GM21737 (cell line): Measurements from ENCODE around the gene ZIC1.

Source experiments
- ATAC-seq: cut with Tn5 transposase; IDR thresholded peaks from one replicate; pipeline ENCODE4 v1.9.1; 2021; ENCODE audit warnings: mild to moderate bottlenecking, moderate library complexity; ENCODE audit not compliant: unreplicated experiment

The ZIC1 gene

DNA sequence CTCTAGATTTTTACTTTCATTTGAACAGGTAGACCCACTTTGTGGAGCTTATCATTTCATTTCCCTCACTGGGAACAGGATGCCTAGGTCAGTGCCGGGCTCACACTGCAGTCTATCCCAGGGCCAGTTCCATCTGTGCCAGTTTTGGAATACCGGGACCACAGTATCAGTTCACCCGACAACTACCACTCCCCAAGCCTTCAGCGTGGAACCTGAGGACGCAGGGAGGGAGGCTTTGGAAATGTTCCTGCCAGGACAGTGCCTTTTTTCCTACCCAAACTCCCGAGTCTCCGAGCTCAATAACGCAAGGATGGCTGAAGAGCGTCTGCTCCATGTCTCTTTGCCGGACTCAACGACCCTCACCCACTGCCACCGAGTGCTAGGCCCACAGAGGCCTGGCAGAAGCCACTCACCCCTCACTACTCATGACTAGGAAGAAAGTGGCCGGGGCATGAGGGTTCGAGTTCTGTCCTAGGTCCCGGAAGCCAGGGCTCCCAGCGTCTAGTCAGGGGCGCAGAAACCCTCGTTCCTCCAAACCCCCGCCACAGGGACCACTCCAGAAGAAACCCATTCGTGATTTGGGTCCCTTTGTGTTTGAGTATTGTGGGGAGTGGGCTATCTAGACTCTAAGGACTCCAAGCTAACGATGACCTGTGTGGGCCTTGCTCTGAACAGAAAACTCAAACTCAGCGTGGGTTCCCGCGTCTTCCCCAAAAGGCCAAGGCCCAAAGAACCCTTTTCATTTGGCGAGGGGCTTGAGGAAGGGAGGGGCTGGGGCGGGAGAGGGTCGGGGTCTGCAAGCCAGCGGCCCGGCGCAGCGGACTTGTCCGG is 11.4 kb downstream of the ZIC1 start:
- ATAC-seq, result no peak

DNA sequence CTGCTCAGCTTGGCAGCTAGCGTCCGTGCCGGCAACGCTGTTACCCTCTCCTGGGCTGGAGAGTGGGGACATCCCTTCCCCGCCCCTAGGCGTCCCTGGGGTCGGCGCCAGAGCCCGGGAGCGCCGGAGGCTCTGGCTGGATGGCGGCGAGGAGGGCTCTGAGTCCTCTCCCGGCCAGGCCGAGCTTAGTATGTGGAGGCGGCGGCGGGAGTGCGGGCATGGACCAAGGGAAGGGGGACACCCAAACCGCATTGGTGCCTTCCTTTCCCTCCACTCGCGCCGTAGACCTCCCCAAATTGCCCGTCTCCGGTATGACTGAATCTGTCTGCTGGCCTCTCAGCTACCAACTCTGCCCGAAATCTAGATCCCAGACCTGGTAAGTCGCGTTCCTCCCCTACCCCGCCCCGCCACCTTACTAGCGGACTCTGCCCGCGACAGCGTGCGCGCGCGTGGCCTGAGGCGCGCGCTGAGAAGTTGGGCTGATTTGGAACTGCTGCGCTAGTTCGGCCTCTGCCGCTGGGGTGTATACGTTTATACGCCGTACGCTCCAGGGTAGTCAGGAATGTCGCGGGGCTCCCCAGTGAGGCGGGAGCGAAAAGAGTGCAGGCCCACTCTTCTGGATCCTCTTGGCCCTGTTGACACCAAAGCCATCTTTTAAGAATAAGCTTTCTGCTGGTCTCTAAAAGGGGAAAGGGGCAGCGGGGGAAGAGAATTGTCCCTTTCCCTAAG is 12.2 kb downstream of the ZIC1 start:
- no peak for ATAC-seq

DNA sequence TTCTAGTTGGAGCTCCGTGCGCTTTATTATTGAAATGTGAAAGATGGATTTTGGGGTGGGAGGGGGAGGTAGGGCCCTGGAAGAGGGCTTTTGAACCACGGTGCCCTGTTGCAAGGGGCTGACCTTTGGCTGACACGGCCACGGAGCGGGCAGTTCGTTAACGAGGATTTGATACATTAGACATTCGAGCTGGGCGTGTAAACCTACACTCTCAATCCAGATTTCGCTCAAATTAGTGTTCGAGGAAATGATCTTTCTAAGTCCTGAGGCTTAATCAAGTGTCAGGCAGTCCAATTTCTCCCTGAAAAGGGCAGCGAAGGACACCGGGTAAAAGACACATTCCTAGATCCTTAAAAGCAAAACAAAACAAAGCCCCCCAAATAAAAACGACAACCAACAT is 13.0 kb downstream of the ZIC1 start:
- no peak for ATAC-seq

DNA sequence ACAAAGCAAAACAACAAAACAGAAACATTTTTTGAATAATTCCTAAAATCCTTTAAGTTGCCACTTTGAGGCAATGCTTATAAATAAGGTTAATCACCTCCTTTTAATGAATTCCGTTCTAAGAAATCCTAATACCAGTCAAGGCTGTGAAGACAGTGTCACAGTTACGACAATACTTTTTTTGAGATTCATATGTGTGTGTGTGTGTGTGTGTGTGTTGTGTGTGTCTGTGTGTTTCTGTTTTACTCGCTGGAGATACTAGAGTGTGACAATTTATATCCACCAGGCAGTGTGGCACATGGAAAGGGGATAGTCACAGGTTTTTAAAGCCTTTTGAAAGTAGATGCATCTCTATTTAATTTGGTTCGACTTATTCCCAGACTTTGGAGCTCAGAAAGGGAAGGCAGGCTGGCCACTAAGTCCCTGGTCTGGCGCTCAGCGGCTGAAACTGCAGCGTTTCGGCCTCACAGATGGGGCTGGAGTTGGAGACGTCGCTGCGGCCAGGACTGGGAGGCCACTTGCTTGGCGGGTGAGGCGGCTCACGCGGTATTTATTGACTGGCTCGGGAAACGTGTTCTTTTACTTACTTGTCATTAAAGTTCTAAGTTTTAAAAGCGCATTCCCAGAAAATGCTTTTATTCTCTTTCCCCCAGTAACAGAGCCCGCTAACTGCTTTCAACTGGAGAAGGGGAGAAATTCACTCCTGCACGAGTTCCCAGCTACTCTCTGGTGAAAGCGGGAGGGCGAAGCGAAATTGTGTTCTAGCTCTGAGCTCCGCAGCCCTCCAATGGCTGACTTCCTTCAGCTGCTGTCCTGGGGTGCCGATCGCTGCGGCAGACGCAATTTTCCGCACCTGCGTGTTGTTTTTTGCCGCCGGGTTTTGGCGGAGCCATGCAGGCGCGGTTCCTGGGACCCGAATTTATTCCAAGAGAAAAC is 13.7 kb downstream of the ZIC1 start:
- ATAC-seq, result no peak

DNA sequence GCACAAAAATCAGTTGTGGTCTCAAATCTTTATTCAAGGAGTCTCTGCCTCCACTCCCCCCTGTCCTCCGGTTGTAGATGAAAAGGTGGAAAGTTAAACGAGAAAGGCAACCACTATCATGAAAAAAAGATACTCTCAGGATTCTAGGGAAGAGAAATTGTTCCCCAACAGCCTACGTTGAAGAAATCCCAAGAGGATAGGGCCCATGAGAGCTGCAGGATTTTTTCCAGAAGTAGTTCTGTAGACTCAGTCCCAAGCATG is 14.3 kb downstream of the ZIC1 start:
- ATAC-seq, result no peak

DNA sequence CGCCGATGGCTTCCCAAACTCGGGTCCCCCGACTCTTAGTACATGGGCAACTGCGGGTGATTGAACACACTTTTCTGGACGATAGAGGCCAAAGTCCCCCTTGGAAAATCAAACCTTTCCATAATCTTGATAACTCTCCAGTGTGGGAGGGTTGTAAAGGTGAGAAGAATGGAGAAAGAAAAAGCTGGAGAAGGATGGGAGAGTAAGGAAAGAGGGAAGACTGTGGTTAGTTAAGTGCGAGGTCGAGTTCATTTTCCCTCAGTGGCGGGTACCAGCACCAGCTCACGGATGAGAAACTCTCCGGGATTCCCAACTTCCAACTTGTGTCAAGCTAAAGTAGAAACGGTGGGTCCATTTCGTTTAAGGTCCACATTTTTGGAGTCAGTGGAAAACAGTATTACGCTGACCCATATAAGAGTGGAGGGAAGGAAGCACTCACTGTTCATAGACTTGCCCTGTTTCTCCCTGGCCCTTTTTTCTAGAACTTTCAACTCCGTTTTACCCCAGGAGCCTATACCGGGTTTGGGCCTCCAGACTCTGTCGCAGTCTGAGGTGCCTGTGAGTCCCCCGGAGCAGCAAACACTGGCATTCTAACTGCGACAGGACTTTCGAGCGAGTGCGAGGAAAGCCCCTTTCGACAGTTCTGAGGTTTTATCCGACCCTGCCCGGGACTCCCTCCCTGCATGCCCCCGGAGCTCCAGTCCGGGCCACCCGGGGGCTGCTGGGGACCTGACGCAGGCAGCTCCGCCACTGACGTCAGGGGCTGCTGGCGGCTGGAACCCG is 14.8 kb downstream of the ZIC1 start:
- ATAC-seq, result no peak

DNA sequence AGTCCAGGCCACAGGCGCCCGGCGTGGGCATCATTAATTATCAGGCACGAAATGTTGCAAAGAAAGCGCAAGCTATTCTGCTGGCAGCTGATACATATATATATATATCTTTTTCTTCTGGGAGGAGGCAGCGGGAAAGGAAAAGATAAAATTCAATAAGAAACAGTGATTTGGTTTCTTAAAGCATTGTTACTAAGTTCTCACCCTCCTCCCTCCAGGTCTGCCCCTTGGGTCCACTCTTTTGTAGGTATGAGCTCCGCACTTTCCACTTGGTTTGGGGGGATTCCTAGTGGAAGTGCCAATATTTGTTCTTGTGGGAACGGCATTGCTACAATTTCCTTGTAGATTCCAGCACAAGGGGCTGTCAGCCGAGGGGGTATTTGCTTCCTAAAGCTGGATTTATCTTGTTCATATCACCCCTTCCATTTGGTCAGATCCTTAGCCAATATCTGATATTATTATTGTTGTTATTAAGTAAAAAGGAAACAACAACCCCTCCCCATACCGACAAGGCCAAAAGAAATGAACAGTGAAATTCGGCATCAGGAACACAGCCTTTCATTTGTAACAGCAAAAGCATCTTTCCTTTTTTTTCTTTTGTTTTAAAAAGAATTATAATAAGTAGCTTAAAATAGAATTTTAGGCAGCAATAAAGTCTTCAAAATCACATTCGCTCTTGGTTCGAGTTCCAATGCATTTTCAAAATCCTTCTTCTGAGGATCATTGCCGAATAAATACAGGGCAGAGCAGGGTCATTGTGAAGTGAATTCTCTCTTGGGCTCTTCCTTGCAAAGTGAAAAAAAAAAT is 15.6 kb downstream of the ZIC1 start:
- ATAC-seq, result no peak

DNA sequence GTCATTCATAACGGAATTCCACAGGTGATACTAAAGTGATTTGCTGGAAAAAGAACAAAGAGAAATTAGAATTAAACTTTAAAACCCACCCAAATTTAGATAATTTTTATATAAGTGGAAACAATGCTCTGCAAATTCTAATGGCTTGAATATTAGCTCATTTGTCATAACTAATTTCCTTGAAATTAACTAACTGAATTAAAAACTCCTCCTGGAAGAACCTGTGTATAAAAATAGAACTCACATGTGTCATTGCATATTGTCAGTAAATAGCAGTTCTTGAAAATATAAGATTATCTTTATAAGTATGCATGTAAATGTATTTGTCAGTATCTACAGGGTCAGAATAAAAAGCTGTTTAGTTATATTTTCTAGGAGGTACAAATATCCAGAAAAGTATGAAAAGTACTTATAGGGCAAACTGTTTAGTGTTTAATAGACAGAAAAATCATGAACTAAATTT is 16.3 kb downstream of the ZIC1 start:
- no peak for ATAC-seq

DNA sequence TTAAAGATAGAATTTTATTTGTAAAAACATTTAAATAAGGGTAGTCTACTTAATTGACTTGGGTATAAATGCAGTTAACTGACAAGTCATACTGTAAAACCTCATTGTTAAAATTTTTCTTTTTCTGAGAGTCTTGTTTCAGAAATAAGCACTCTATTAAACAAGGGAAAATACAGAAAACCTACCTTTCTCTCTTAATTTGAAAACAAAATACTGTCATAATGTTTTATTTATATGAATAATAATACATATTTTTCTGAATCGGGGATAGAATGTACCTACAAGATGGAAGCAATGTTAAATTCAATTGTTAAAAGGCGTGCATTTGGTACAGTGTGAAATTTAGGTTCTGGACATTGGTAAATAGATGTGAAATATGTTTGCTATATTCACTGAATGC is 17.8 kb downstream of the ZIC1 start:
- ATAC-seq, result no peak

DNA sequence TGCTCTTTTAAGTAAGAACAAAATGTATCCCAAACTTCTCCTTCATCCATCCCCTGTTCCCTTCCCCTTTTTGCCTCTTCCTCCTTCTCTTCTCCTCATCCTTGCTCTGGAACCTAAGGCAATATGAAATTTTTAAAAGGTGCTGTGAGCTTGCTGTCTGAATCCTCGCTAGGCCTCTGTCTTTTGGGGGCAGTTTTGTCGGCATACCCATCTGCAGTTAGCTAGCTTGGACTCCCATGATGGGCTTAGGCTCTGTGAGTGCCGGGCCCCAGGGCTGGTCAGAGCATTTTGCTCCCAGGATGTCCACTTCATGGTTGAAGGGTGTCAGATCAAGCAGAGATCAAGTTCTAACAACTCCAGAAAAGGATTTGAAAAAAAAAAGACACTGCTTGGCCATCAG is 18.6 kb downstream of the ZIC1 start:
- ATAC-seq, result no peak

DNA sequence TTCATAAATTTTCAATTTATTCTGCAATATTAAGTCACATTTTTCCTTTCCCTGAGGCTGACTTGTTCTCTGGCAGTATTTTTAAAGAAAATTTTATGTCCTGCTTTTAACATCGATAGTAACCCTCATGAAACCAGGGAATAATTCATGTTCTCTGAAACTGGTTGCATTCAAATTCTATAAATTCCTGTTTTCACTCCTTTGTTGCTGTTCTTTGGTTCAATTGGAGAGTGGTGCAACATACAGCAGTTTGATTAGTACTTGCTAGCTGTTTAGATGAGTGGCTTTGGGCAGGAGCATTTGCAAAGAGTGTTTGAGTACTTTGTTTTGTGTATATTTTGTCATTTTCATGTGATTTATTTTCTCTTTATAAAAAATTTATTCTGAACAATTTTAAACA is 19.2 kb downstream of the ZIC1 start:
- ATAC-seq, result no peak

DNA sequence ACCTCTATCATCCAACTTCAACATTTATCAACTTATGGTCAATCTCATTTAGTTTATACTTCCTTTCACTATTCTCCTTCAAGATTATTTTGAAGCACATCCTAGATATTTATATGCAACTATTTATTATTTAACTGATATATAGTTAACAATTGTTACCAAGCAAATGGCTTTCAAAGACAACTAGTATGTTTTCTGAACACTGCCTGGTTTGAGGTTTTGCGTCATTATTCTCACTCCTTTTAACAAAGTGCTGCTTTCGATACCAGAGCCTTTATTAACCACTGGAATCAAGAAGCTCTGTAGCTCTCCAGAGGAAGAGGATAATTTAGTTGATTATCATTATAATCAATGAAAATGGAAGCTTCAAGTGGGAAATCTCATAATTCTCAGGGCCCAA is 19.6 kb downstream of the ZIC1 start:
- no peak for ATAC-seq

DNA sequence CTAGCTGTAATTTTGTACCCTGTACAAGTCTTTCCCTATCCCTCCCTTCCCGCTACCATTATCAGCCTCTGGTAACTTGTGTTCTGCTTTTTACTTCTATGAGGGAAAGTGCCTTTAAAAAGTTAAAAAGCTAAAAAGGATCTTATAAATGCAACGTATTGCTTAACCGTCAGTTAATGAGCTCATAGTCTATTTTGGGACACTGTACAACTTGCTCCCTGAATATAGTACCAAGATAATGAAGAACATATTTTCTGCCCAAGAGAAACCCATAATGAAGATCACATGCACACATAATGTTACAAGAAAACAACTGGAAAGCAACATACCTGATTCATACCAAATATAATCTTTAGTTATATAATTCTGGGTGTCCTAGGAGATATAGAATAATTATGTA is 22.6 kb downstream of the ZIC1 start:
- ATAC-seq, result no peak

DNA sequence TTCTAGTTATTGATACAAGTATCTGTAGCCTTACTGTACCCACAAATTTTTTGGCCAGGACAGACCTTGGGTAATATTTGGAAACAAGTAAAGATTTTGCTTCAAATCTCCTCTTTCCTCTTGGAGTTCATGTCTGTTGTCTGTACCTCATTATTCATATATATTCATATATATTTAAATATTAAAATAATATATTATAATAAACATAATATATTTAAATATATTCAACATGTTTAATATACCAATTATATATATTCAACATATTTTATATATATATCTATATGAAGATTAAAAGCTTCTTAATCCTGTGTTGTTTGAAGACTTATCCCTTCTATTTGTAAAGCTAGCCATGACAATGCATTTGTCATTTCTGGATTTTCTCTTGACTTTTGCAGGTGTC is 38.1 kb downstream of the ZIC1 start:
- no peak for ATAC-seq

DNA sequence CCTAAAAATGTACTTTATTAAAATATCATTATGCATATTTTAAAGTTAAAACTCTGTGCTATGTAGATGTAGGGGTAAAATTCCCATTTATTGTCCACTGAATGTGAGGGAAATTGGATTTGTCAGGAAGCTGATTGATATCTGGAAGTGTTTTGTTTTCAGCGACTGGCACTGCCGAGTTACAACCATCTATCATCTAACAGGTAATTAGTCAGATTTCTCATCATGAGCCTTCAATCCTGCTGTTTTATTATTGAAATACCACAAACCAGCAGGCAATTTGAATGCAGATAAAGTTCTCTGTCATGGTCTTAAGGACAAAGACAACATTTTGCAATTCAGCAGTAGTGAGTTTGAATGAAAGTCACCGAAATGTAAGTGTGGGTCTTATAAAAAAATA is 40.5 kb downstream of the ZIC1 start:
- no peak for ATAC-seq

DNA sequence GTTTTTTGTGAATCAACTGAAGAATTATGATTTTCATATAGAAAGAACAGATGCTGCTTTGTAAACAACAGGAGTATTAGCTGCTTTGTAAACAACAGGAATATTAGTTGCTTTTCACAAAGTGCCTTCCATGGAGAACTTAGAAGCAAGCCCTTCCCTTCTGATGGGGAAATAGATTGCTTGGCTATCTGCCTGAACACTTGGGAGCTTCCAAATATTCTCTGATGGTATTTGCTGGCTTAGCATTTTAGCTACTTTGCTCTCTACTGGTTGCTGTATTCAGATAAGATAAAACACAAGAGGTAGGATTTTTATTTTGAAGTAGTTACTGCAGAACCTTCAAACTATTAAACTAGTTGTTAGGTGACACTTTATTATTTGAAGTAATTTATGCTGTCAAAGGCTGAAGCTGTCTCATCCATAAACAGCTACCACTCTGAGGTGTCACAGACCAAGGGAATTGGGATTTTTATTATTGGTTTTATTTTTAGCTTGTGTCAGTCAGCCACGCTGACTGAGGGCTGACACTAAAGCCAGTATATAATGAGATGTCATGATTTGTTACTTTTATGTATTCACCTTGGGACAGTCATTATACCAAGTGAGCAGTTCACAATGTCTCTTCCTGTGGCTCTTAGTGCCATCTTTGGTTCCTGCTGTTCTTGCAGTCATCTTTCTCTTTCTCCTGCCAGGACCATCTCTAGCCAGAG is 50.0 kb downstream of the ZIC1 start:
- no peak for ATAC-seq

DNA sequence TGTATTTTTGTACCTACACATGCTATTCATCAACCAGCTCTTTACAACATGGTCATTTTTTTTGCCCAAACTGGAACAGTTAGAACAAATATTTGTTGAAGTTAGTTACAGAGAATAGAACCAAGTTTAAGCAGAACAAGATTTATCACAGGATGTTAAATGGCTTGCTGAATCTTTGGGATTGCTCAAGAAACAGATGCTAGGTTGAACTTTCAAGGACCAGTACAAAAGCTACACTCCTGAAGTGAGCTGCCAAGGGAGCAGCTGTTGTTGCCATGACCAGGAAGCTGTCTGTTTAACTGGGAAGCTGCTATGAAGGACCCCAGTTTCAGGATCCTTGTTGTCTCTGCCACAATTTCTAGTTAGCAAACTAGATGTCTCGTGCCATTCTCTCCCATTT is 53.7 kb downstream of the ZIC1 start:
- ATAC-seq, result no peak
